ENCODE data around the gene DBX1.
A peak's percentile ranks its signal among the peaks of the same experiment; 100 is the strongest.
"Not testable (repeated sequence)": the region's sequence is repeated elsewhere in the genome, so short reads cannot be mapped to it uniquely, and the experiment has no call there.

The DBX1 gene, protein sequence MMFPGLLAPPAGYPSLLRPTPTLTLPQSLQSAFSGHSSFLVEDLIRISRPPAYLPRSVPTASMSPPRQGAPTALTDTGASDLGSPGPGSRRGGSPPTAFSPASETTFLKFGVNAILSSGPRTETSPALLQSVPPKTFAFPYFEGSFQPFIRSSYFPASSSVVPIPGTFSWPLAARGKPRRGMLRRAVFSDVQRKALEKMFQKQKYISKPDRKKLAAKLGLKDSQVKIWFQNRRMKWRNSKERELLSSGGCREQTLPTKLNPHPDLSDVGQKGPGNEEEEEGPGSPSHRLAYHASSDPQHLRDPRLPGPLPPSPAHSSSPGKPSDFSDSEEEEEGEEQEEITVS

DNA sequence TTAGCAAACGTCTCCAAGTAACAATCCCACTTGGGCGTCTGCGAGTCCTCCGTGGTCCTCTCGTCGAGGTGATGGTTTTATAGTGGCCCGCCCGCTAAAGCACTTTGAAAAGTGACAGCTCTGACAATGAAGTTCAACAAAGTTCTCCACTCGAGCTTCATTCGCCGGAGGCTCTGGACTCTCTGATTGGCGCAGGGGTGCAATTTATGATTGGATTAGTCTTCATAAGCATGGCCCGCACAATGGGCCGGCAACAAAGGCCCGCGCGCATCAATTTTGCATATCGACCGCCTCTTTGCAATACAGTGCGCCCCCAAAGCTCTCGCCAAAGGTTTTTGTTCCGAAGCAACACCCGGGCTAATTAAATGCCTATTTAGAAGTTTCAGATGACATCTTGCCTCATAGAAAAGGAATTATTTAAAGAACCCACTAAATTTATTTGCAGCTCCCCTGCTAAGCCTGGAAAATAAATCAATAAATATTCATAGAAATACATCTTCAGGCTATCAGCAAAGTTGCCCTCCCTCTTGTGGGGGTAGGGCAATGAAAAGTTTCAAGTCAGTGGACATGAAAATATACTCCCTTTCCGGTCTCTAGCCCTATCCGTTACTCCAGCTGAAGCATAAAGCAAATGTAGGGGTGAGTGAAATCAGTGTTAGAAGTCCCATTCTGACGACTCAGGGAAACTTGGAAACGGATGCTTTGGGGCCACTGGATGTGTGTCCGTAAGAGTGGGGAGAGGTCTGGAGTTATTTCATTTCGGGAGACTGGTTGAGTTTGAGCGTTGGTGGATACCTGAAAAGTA, at the start of gene DBX1:
Gene DBX1 (minus strand): TSS at position 51 of the 805 bp plus-strand sequence. CDS start 151 bp downstream, outside the sequence.
- DNase-seq: no peak

DNA sequence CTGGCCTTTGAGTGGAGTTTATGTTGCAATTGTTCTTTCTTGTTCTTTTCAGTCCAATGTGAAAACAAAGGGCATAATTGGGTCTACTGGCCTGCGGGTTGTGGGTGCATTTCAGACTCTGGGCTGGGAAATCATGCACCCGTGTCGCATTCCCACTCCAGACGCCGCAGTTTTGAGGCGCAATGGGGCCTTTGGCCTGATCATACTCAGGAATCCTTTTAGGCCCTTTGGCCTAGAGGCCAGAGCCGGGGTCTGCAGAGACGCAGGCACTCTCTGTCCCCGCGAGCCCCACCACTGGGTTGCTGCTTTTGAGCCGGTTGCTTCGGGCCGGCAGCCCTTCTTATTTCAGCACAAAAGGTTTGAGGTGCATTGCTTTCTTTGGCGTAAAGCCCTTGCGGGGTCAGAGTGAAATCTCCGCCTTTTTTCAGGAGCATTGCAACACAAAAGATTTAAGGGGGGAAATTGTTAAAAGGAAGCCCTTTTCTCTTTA, 48.4 kb upstream of the DBX1 start:
- no peak for DNase-seq

DNA sequence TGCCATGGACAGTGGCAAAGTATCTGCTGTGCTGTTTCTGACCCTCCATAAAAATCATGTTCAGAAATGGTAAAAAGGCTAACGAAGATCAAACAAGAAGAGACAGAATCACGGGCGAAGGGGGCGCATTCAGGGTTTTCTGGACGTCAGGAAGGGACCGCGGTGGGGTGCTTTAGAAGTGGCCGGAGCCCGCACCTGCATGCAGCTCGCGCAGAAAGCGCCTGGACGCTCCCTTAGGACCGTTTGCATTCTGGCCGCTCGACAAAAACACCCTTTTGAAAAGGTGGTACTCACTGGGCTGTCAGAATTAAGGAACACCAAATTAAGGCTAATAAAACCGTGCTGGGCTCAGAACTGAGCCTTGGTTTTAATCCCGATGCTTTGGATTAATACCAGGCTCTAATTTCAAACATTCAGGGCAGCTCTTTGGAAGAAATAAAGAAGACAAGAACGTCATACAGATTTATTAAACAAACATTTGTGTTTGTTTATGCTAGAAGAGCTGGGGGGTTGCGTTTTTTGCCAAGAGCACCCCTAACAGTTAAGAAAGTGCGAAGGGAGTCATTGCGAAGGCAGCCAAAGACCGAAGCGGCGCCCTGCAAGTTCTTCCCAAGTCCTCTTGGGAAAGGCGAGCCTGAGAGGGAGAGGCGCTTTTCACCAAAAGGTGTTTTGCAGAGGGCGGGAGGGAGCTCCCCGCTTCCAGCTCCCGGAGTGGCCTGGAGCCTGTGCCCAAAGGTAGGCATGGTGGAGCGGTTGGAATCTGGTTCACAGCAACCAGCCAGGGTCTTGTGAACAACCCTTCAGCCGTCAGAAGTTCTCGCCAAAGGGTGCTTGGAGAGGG, 47.7 kb upstream of the DBX1 start:
- no peak for DNase-seq

DNA sequence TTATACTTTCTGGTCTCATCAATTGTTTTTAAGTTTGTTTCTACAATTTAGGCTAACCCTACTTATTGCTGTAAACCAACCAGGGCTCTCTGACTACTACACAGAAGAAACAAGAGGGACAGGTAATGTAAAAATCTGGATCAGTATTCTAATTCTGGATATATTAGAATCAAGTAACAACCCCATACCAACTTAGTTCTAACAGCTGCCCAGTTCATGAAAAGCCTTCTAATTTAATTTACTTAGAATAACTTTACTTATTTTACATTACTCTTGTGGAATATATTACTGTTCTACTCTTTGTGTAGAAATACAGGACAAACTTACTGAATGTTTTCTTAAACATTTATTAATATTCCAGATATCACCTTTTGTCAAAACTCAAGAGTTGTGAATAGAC, 45.5 kb upstream of the DBX1 start:
- no peak for DNase-seq

DNA sequence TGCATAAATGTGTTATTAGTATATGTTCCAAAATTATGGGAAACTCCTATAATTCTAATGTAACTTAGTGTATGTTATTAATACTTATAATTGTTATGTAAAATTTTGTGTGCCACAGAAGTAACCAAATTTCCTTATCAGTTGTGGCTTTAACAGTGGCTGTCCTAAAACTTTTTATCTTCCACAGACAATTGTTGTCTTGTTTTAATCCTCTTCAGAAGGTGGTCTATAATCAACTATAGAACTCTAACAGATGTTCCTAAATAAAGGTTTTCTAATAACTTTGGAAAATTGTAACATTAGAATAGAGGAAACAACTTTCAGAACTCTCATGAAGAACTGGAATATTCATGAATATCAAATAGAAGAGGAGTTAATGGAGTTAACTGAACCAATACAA, 44.4 kb upstream of the DBX1 start:
- no peak for DNase-seq

DNA sequence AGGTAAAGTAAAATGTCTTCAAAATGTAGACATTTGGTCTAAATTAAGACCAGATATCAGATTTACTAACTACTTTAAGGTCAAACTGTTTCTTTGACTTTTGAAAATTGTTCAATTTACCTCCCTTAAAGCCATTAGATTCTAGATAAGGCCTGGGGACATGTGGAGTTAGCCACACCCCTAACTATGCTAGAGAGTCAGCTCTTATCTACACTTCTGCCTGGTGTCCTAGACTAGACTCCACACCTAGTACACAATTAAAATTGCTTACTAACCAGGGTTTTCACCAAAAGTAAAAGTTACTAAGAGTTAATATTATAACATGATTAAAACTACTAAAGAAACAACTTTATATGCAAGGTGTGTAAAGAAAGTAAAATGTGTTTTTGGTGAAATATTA, 43.6 kb upstream of the DBX1 start:
- no peak for DNase-seq

DNA sequence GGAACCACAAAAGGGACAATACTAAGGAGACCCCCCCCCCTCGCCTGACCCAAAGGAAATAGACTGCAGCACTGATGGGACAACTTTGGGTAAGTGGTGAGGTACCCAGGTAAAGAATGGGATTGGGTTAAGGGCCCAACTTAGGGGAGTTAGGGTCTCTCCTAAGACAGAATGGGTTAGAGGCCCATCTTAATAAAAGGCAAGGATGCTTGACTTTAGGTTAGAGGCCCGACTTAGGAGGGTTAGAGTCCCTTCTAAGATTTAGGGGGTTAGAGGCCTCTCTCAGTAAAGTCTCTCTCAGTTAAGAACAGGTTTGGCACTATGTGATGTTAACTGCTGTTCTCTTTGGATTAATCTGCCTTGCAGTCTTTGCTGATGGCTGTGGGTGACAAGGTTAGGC, 41.0 kb upstream of the DBX1 start:
- no peak for DNase-seq

DNA sequence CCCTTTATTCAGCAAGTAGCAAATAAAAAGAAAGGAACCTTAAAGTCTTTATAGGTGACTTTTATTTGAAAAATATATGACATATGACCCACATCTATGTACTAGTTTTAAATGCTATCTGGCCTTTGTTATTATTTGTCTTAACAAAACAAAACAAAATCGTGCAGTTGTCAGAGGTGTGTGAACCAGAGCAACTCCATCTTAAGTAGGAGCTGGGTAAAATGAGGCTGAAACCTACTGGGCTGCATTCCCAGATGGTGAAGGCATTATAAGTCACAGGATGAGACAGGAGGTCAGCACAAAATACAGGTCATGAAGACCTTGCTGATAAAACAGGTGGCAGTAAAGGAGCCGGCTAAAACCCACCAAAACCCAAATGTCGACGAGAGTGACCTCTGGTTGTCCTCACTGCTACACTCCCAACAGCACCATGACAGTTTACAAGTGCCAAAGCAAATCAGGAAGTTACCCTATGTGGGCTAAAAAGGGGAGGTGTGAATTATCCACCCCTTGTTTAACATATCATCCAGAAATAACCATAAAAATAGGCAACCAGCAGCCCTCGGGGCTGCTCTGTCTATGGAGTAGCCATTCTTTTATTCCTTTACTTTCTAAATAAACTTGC, 40.2 kb upstream of the DBX1 start:
- DNase-seq: not testable (repeated sequence)

DNA sequence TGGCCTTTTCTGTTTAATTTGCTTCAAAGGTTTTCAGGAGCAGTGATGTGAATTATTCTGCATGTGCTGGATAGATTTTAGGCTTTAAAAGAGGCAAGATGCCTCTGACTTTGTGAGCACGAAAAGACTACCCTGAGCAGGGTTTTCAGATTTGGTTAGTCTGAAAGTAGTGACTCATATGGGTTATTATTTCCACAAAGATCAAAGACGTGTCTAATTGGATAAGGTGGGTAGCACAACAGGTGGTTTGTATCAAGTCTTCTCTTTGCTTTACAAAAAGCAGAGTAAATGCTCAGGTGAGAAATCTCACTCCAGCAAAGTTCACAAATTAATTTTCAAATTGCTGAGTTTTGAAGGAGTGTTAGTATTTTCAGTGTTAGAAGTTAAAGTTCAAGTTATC, 37.6 kb upstream of the DBX1 start:
- DNase-seq: no peak

DNA sequence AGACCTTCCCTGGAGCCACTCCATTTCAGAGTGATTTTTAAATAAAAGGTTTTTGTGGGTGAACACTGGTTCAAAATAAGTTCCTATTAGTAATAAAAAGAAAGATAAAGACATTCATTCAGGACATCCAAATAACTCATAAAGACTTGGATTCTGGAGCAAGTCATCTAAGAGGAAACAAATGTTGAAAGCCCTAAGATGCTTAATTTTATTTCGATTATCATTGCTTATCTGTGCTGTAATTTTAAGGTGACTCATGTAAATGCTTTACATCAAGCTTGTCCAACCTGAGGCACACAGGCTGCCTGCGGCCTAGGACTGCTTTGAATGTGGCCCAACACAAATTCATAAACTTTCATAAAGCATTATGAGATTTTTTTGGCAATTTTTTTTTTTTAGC, 34.2 kb upstream of the DBX1 start:
- DNase-seq: no peak

DNA sequence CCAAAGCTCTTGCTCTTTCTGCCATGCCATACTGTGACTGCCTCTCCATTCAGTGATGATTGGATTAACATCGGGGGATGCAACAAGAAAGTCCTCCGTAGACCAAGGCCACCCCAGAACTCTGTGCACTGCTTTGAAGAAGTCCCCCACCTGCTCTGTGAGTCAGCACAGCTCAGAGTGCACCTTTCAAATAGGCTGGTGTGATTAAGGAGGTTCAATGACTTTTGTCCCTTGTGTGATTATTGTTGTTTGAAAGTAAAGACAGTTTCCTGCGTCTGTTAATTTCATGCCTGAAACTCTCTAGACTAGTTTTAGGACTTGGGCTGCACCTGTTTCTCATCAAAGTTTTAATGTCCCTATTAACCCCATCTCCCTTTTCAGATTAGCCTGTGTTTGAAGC, 33.0 kb upstream of the DBX1 start:
- DNase-seq: no peak

DNA sequence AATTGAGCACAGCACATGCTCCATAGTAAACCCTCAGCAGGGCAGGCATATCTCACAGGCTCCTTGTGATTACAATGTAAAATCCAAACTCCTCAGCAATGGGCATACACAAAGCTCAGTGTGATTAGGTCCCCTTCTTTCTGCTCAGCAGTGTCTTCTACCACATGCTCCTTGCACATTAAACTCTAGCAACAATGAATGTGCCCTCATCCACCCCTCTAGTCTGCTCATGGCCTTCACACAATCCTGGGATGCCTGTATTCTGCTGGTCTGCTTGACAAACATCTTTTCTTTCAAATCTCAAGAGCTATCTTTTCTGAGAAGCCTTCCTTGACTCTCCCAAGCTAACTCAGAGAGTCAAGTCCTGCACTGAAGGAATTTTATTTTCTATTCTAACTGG, 32.4 kb upstream of the DBX1 start:
- no peak for DNase-seq

DNA sequence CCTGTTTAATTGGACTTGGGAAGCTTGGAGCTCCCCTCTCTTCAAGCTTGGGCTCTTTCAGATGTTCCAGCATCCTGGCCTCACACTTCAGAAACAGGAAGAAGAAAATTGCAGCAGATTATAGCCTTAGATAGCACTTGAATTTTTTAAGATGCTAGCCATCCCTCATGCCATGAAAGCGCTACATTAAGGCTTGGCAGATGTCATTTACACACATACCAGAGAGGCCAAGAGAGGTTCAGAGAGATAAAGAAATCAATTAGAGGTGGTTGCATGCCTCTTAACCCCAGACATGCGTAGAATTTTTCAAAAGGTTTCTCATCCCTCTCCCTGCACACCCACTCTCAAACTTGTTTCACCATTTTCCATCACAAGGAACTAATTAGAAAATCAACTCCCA, 31.9 kb upstream of the DBX1 start:
- DNase-seq: no peak

DNA sequence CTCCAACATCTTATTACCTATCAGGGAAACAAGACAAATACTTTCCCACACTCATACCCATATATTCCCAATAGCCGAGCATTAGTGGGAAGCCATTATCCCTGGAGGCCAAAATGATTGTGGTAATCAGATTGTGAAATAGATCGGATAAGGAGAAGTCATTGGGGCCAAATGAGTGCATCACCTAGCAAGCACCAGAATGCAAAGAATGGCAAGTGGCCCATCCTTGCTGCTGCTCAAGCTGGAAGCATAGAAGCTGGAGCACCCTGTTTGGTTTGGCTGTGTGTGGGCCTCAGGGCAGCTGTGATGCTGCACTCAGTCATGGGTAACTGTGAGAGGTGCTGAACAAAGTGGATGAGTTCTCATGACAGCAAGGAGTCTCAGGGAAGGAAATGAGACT, 18.7 kb upstream of the DBX1 start:
- DNase-seq: no peak

DNA sequence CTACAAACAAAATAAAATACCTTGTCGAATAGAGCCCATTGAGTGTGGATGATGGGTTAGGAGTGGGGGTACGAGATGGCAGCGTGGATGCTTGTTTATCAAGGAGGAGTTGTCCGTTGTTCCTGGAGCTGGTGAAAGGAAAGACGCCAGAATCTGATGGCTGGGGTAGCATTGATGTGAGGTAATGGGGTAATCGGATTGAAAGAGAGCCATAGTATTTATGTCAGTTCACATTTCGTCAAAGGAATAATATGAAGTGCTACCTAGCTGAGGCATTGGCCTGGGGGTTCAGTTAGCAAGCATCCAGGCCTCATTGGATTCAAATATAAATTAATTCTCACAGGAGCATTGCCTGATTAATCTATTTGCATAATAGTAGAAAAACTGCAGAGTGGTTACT, 16.9 kb upstream of the DBX1 start:
- DNase-seq: no peak

DNA sequence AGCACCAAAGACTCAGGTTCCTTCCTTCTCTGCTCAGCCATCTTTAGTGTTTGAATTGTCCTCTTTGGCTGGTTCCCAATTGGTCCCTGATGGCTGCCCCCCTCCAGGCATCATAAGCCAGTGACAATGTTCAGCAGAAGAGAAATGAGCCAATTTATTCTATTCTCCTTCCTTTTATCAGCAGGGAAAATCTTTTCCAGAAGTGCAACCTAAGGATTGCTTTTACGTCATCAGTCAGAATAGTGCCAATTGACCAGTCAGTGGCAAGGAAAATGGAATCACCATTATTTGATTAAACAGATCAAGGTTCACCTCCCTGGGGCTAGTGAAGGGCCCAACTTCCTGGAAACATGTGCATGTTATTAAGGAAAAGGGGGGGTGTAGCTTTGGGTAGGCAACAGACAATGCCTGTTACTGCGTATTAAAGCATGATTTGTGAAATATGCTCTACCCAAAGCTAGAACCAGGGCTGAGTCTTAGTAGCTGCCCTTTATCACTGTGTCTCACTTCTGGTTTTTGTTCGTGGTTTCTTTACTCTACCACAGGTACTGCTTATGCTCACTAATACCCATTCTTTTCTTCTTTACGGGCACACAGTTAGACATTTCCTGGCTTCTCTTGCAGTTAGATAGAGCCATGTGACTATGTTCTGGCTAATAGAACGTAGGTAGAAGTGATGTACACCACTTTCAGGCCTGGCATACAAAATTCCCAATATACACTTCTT, 12.6 kb upstream of the DBX1 start:
- DNase-seq: no peak

DNA sequence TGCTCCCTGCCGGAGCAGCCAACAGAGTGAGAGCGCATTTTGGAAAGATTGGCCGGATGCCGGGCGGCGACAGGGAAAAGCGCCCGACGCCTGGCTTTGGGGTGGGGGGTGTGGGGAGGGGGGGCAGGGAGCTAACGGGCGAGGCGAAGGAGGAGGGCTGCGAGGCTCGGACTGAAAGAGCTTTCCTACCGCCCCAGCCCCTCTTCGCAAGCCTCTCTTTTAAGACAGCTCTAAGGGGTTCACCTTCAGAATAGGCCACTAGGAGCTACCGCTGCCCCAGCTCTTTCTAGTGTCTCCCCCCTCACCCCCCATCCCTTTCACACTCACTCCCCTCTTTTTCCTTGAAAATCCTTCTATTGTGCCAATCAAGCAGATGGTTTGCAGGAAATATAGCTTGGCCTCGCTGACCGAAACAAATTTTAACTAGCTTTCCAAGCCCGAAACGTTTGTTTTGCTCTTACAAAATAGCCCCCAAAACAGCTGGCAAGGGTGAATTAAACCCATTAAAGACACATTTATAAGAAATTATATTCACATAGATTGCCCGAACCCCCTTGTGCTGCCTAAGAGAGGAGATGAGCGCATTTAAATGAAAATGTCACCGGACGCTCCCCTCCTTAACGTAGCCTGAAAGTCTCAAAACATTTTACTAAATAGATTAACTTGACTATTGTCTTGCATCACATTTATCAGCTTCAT, 3.7 kb upstream of the DBX1 start:
- DNase-seq: no peak

DNA sequence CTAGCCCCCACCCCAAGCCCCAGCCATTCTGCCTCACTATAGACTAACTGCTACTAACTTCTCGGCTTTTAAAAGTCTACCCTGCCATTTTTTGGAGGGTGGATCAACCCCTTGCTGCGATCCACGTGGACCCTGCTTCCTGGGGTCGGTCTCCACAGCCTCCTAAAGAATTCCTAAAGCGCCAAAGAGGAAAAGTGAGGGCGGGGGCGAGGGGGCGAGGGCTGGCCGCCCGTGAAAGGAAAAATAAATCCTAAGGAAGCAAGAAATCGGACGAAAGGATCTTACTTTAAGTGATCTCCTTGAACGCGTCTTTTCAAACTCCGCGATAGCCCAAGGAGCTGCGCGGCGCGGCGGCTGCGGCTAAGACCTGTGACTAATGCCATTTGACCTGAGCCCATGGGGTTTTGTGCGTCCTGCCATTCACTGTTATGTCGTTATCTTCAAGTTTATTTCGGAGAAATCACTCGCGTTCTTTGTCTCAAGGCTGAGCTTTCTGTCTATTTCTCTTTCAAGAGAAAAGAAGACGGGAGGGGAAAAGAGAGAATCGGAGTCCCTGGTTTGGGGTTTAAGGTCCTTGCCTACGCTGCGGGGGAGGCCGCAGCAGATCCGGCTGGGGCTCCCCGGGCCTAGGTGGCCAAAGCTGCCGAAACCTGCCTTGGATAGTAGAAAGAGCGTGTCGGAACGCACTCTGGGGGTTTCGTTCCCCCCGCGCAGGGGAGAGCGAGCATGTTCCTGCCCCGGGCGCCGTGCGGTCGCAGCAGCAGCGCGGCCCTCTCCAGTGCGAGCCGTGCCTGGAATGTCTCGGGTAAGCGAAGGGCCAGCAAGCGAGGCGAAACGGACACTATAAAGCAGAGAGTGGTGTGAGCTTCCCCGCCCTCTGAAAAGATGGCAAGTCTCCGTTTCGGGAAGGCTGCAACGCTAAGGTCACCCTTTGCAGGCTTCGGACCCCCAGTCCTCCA, 2.8 kb upstream of the DBX1 start:
- peak; percentile 9 for DNase-seq

DNA sequence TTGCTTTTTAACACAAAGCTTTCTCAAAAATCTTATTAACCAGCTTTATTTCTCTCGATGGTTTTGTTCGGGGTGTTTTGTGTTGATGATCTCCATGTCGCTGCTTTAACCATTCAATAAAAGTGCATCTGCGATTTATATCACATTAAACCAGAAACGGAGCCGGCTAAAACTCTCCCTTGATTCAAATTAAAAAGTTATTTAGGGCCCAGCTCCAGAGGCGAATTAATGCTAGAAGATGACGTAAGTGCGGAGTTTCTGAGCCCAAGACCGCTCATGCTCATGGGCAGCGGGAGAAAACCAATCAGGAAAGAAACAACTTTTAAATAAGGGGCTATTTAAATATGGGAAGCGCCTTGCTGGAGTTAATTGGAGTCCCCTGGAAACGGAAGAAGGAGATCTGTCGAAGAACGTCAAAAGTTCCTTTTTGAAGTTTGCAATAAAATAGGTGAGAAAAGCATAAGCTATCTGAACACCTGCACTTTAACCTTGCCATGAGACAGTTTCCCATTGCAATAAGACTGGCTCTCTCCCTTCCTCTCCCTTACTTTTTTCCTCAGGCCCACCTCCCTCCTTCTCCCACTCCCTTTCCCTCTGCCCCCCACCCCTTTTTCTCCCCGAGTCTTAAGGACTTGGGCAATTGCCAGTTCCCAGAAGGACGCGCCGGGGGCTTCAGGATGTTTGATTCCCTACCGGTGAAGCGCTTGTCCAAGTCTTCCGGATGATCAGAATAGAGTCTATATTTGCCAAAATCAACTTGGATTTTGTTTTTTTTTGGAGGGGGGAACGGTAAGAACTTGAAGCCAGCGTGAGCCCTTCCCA, 1.9 kb upstream of the DBX1 start:
- DNase-seq: no peak

Data from fibroblast of skin of right biceps (primary cell).